ENCODE measurements around the gene RECK. TPM values are rescaled to one million over a fixed set of nuclear protein-coding genes. Genes with fewer than 3 reads are reported as not detected.

The RECK gene
- total and polyA plus RNA-seq, 2 donors (not counting 1 experiment from before 2014, with no cell fraction given), result 98.4 to 212 TPM

- no peak for DNase-seq (ENCODE audit: low read depth in 2 of 2)
- H3K27me3 ChIP-seq (ENCODE audit: control insufficient read depth, insufficient read depth, low read length), result peaks cover 13% of the 10 kb centered on the region
- H3K27ac ChIP-seq (ENCODE audit: insufficient read depth, low read length), result no peak overlapping the region
- TF ChIP-seq, protein P1, sequence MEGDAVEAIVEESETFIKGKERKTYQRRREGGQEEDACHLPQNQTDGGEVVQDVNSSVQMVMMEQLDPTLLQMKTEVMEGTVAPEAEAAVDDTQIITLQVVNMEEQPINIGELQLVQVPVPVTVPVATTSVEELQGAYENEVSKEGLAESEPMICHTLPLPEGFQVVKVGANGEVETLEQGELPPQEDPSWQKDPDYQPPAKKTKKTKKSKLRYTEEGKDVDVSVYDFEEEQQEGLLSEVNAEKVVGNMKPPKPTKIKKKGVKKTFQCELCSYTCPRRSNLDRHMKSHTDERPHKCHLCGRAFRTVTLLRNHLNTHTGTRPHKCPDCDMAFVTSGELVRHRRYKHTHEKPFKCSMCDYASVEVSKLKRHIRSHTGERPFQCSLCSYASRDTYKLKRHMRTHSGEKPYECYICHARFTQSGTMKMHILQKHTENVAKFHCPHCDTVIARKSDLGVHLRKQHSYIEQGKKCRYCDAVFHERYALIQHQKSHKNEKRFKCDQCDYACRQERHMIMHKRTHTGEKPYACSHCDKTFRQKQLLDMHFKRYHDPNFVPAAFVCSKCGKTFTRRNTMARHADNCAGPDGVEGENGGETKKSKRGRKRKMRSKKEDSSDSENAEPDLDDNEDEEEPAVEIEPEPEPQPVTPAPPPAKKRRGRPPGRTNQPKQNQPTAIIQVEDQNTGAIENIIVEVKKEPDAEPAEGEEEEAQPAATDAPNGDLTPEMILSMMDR (conservative IDR thresholded peaks at IDR 0.05 in 1 of 2, IDR thresholded peaks at IDR 0.05 in 1 of 2; ENCODE audit: low read depth in 1 of 2, low read length in 2 of 2), result no peak
- no peak for TF ChIP-seq EZH2 (IDR thresholded peaks at IDR 0.05; ENCODE audit: low read length, missing control alignments)
- H3K4me1 ChIP-seq (ENCODE audit: control insufficient read depth, extremely low read depth, insufficient read depth, low read length), result no peaks in the 10 kb centered on the region
- no peak overlapping the region for H3K9ac ChIP-seq (ENCODE audit: insufficient read depth, low read length)
- H2AFZ ChIP-seq (ENCODE audit: low read length), result no peak overlapping the region
- H3K4me2 ChIP-seq (ENCODE audit: extremely low read depth, insufficient read depth, low read length), result no peak overlapping the region
- no peak overlapping the region for H3K4me3 ChIP-seq (replicated peaks in 1 of 4; ENCODE audit: control extremely low read depth in 1 of 4, insufficient read depth in 1 of 4, low read depth in 3 of 4, low read length in 4 of 4)
- no peaks in the 10 kb centered on the region for H3K79me2 ChIP-seq (ENCODE audit: control insufficient read depth, insufficient read depth, low read length)
- no peaks in the 10 kb centered on the region for H4K20me1 ChIP-seq (ENCODE audit: control insufficient read depth, extremely low read depth, insufficient read depth, low read length)
- H3K9me3 ChIP-seq (ENCODE audit: control insufficient read depth, insufficient read depth, low read depth, low read length), result no peaks in the 10 kb centered on the region
- H3K36me3 ChIP-seq (ENCODE audit: control insufficient read depth, insufficient read depth, low read length), result no peaks in the 10 kb centered on the region
Observed at GRCh38 chr9:36007316-36007708, 29.4 kb upstream of the RECK start.

- H3K27ac ChIP-seq (ENCODE audit: insufficient read depth, low read length), result no peak overlapping the region
- H3K9ac ChIP-seq (ENCODE audit: insufficient read depth, low read length), result no peak overlapping the region
- H3K79me2 ChIP-seq (ENCODE audit: control insufficient read depth, insufficient read depth, low read length), result no peaks in the 10 kb centered on the region
- peaks cover 13% of the 10 kb centered on the region for H3K27me3 ChIP-seq (ENCODE audit: control insufficient read depth, insufficient read depth, low read length)
- H3K4me3 ChIP-seq (replicated peaks in 1 of 4; ENCODE audit: control extremely low read depth in 1 of 4, insufficient read depth in 1 of 4, low read depth in 3 of 4, low read length in 4 of 4), result no peak overlapping the region
- no peaks in the 10 kb centered on the region for H4K20me1 ChIP-seq (ENCODE audit: control insufficient read depth, extremely low read depth, insufficient read depth, low read length)
- DNase-seq (ENCODE audit: low read depth in 2 of 2), result no peak
- no peaks in the 10 kb centered on the region for H3K9me3 ChIP-seq (ENCODE audit: control insufficient read depth, insufficient read depth, low read depth, low read length)
- H3K4me2 ChIP-seq (ENCODE audit: extremely low read depth, insufficient read depth, low read length), result no peak overlapping the region
- no peak overlapping the region for H2AFZ ChIP-seq (ENCODE audit: low read length)
- no peaks in the 10 kb centered on the region for H3K4me1 ChIP-seq (ENCODE audit: control insufficient read depth, extremely low read depth, insufficient read depth, low read length)
- H3K36me3 ChIP-seq (ENCODE audit: control insufficient read depth, insufficient read depth, low read length), result no peaks in the 10 kb centered on the region
- no peak for TF ChIP-seq EZH2 (IDR thresholded peaks at IDR 0.05; ENCODE audit: low read length, missing control alignments)
- TF ChIP-seq, protein P1 (conservative IDR thresholded peaks at IDR 0.05 in 1 of 2, IDR thresholded peaks at IDR 0.05 in 1 of 2; ENCODE audit: low read depth in 1 of 2, low read length in 2 of 2), result no peak
Observed at GRCh38 chr9:36007852-36008251, 28.9 kb upstream of the RECK start.

DNA sequence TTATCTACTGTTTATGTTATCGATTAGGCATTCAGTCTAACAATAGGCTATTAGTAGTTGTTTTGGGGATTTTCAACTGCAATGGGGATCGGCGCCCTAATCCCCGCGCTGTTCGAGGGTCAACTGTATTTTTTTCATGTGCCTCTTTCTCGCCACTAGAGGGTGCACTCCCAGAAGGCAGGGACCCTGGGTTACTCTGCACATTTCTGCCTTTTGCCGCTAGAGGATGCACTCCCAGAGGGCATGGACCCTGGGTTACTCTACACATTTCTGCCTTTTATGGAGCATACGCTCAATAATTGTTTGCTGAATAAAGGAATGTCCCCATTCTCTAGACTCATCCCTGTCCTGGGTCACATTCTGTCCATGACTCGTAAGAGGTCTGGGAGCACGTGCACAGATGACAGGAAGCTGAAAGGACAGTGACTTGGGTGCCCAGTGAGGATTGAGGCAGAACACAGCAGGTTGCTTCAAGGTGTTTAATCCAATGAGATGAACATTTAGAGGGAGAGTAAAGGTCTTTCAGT is 27.9 kb upstream of the RECK start:
- Histone ChIP-seq H3K79me2 (ENCODE audit: control insufficient read depth, insufficient read depth, low read length) (no peaks in the 10 kb centered on the region), H3K4me2 (ENCODE audit: extremely low read depth, insufficient read depth, low read length) (no peak overlapping the region), H4K20me1 (ENCODE audit: control insufficient read depth, extremely low read depth, insufficient read depth, low read length) (no peaks in the 10 kb centered on the region), H3K4me1 (ENCODE audit: control insufficient read depth, extremely low read depth, insufficient read depth, low read length) (no peaks in the 10 kb centered on the region), H3K4me3 (replicated peaks in 1 of 4; ENCODE audit: control extremely low read depth in 1 of 4, insufficient read depth in 1 of 4, low read depth in 3 of 4, low read length in 4 of 4) (no peak overlapping the region), H3K27ac (ENCODE audit: insufficient read depth, low read length) (no peak overlapping the region), H2AFZ (ENCODE audit: low read length) (no peak overlapping the region), H3K9me3 (ENCODE audit: control insufficient read depth, insufficient read depth, low read depth, low read length) (no peaks in the 10 kb centered on the region), H3K27me3 (ENCODE audit: control insufficient read depth, insufficient read depth, low read length) (peaks cover 13% of the 10 kb centered on the region), H3K9ac (ENCODE audit: insufficient read depth, low read length) (no peak overlapping the region), H3K36me3 (ENCODE audit: control insufficient read depth, insufficient read depth, low read length) (no peaks in the 10 kb centered on the region)
- peak; percentile 45 to 74 for DNase-seq (ENCODE audit: low read depth in 2 of 2)
- TF ChIP-seq, protein P1 (conservative IDR thresholded peaks at IDR 0.05 in 1 of 2, IDR thresholded peaks at IDR 0.05 in 1 of 2; ENCODE audit: low read depth in 1 of 2, low read length in 2 of 2), result peak; percentile 84 to 100
- no peak for TF ChIP-seq EZH2 (IDR thresholded peaks at IDR 0.05; ENCODE audit: low read length, missing control alignments)
